ENCODE measurements around the gene KIR2DL1. TPM values are rescaled to one million over a fixed set of nuclear protein-coding genes. Genes with fewer than 3 reads are reported as not detected.
"Not testable (repeated sequence)": the region's sequence is repeated elsewhere in the genome, so short reads cannot be mapped to it uniquely, and the experiment has no call there.

The KIR2DL1 gene
- total RNA-seq, 1 donor from 2014 or later = not detected

- DNase-seq (ENCODE audit: low spot score in 2 of 2); FAIRE-seq: not testable (repeated sequence)
Observed at GRCh38 chr19:54770511-54770910, 918 bp downstream of the KIR2DL1 start.

- not testable (repeated sequence) for FAIRE-seq; DNase-seq (ENCODE audit: low spot score in 2 of 2)
Observed at GRCh38 chr19:54771018-54771960, 1.7 kb downstream of the KIR2DL1 start.

- FAIRE-seq; DNase-seq (ENCODE audit: low spot score in 2 of 2): not testable (repeated sequence)
Observed at GRCh38 chr19:54772666-54773065, 3.1 kb downstream of the KIR2DL1 start.

GRCh38 chr19:54775095-54775815 is 5.7 kb downstream of the KIR2DL1 start:
- not testable (repeated sequence) for FAIRE-seq; DNase-seq (ENCODE audit: low spot score in 2 of 2)

GRCh38 chr19:54775830-54776229 is 6.2 kb downstream of the KIR2DL1 start:
- DNase-seq (ENCODE audit: low spot score in 2 of 2); FAIRE-seq: not testable (repeated sequence)

GRCh38 chr19:54777851-54778250 is 8.3 kb downstream of the KIR2DL1 start:
- FAIRE-seq; DNase-seq (ENCODE audit: low spot score in 2 of 2): not testable (repeated sequence)

GRCh38 chr19:54778896-54779295 is 9.3 kb downstream of the KIR2DL1 start:
- DNase-seq (ENCODE audit: low spot score in 2 of 2); FAIRE-seq: not testable (repeated sequence)

GRCh38 chr19:54782916-54783315 is 13.3 kb downstream of the KIR2DL1 start:
- not testable (repeated sequence) for DNase-seq (ENCODE audit: low spot score in 2 of 2); FAIRE-seq

- DNase-seq (ENCODE audit: low spot score in 2 of 2); FAIRE-seq: not testable (repeated sequence)
Observed at GRCh38 chr19:54786091-54786723, 16.6 kb downstream of the KIR2DL1 start.

- FAIRE-seq; DNase-seq (ENCODE audit: low spot score in 2 of 2): not testable (repeated sequence)
Observed at GRCh38 chr19:54788154-54788553, 18.6 kb downstream of the KIR2DL1 start.

GRCh38 chr19:54790711-54791110 is 21.1 kb downstream of the KIR2DL1 start:
- no peak for DNase-seq (ENCODE audit: low spot score in 2 of 2)
- no peak for FAIRE-seq

- FAIRE-seq (no peak), DNase-seq (ENCODE audit: low spot score in 2 of 2) (no peak)
Observed at GRCh38 chr19:54791476-54791875, 21.9 kb downstream of the KIR2DL1 start.

- FAIRE-seq (no peak), DNase-seq (ENCODE audit: low spot score in 2 of 2) (no peak)
Observed at GRCh38 chr19:54792814-54793213, 23.2 kb downstream of the KIR2DL1 start.

GRCh38 chr19:54795758-54796157 is 26.2 kb downstream of the KIR2DL1 start:
- no peak for FAIRE-seq

GRCh38 chr19:54803410-54803809 is 33.8 kb downstream of the KIR2DL1 start, which contains the start of gene KIR2DL4:
Gene KIR2DL4 (plus strand): TSS chr19:54803610. CDS start chr19:54803652, 42 bp downstream.
- DNase-seq (ENCODE audit: low spot score in 2 of 2) = no peak
- no peak for FAIRE-seq

More at GRCh38 chr19:54795758-54796157, 26.2 kb downstream of the KIR2DL1 start:
- DNase-seq (ENCODE audit: low spot score in 2 of 2) = no peak

- DNase-seq (ENCODE audit: low spot score in 2 of 2) (no peak), FAIRE-seq (no peak)
Observed at GRCh38 chr19:54804101-54804500, 34.5 kb downstream of the KIR2DL1 start.

- FAIRE-seq (no peak), DNase-seq (ENCODE audit: low spot score in 2 of 2) (no peak)
Observed at GRCh38 chr19:54804571-54804970, 35.0 kb downstream of the KIR2DL1 start.

- DNase-seq (ENCODE audit: low spot score in 2 of 2) = no peak
- FAIRE-seq = no peak
Observed at GRCh38 chr19:54805665-54806515, 36.3 kb downstream of the KIR2DL1 start.

GRCh38 chr19:54806516-54806838 is 36.9 kb downstream of the KIR2DL1 start:
- DNase-seq (ENCODE audit: low spot score in 2 of 2) (no peak), FAIRE-seq (no peak)

GRCh38 chr19:54814571-54814970 is 45.0 kb downstream of the KIR2DL1 start:
- FAIRE-seq; DNase-seq (ENCODE audit: low spot score in 2 of 2): not testable (repeated sequence)
